Caco-2 (cell line): Measurements from ENCODE around the gene TAS1R3. TPM values are rescaled to one million over a fixed set of nuclear protein-coding genes. Genes with fewer than 3 reads are reported as not detected.

Experiments used
- BruUV-seq: library from RNA; stranded (reverse); fragments of 400-500 nt; replicated peaks from 2 replicates; lab custom pipeline; 2021; lab: Mats Ljungman, UMichigan
- CTCF ChIA-PET: fragments of 300-600 bp; sonication (Branson Sonifier 250); formaldehyde crosslinking; loops from one replicate; lab custom pipeline; 2022; ENCODE audit warnings: antibody characterized with exemption; lab: Charles Lee
- POLR2A ChIA-PET: fragments of 300-600 bp; sonication (Branson Sonifier 250); formaldehyde crosslinking; loops from one replicate; lab custom pipeline; 2022; ENCODE audit warnings: antibody characterized with exemption; lab: Charles Lee
- DNase-seq, 2 experiments: peaks; one replicate each; pipeline versions ENCODE4 v3.0.0 to v3.0.0-alpha.2; 2020 to 2022
- H3K27me3 ChIP-seq: replicated peaks from 2 replicates; pipeline ENCODE4 v1.6.0; 2011; ENCODE audit warnings: low read length; ENCODE audit not compliant: control insufficient read depth, insufficient read depth
- H3K36me3 ChIP-seq: 2 replicates; pipeline ENCODE4 v1.5.1; 2011; ENCODE audit warnings: low read length; ENCODE audit not compliant: control insufficient read depth, insufficient read depth
- H3K4me1 ChIP-seq: fragments of 250-450 bp; sonication (Bioruptor Pico); 2 replicates; pipeline ENCODE4 v1.5.1; 2020; ENCODE audit warnings: mild to moderate bottlenecking
- H3K4me3 ChIP-seq: 2 replicates; pipeline ENCODE4 v1.5.1; 2011; ENCODE audit warnings: low read depth, mild to moderate bottlenecking, control low read depth, low read length
- H3K9me3 ChIP-seq: fragments of 250-450 bp; sonication (Bioruptor Pico); 2 replicates; pipeline ENCODE4 v1.5.1; 2020; ENCODE audit warnings: mild to moderate bottlenecking, moderate library complexity
- H3K27ac Mint-ChIP-seq: one replicate; pipeline ENCODE4 v1.8.0; 2022; ENCODE audit warnings: mixed read lengths; ENCODE audit not compliant: unreplicated experiment
- H3K27me3 Mint-ChIP-seq: one replicate; pipeline ENCODE4 v1.8.0; 2022; ENCODE audit warnings: mixed read lengths; ENCODE audit not compliant: insufficient read depth, unreplicated experiment
- H3K36me3 Mint-ChIP-seq: one replicate; pipeline ENCODE4 v1.8.0; 2022; ENCODE audit warnings: mild to moderate bottlenecking, mixed read lengths; ENCODE audit not compliant: insufficient read depth, unreplicated experiment
- H3K4me1 Mint-ChIP-seq: one replicate; pipeline ENCODE4 v1.8.0; 2022; ENCODE audit warnings: low read depth, mixed read lengths; ENCODE audit not compliant: unreplicated experiment
- H3K4me3 Mint-ChIP-seq: one replicate; pipeline ENCODE4 v1.8.0; 2022; ENCODE audit warnings: mild to moderate bottlenecking, moderate library complexity, mixed read lengths; ENCODE audit not compliant: unreplicated experiment
- H3K9me3 Mint-ChIP-seq: one replicate; pipeline ENCODE4 v1.8.0; 2022; ENCODE audit warnings: mixed read lengths; ENCODE audit not compliant: unreplicated experiment
- intact Hi-C: fragments of 100-400 bp; cut with micrococcal nuclease; formaldehyde crosslinking; loops from one replicate; pipeline ENCODE4 v1.10.0; 2022; ENCODE audit not compliant: unreplicated experiment
- total RNA-seq: library from RNA; stranded (reverse); gene quantifications from 2 replicates; pipeline ENCODE4 v1.2.3, GENCODE V29; 2022
- TF ChIP-seq, protein P1 (sequence below), 2 experiments: fragments of 200-600 bp in 1 of 2; IDR thresholded peaks; 1 replicate in 1 of 2; 2 replicates in 1 of 2; pipeline versions ENCODE4 v1.5.1 to v1.8.0; 2011 to 2022; ENCODE audit warnings: antibody characterized with exemption in 1 of 2, control low read depth in 1 of 2, inconsistent platforms in 1 of 2, low read depth in 1 of 2, low read length in 1 of 2, mild to moderate bottlenecking in 1 of 2, moderate library complexity in 1 of 2; ENCODE audit not compliant: insufficient read depth in 1 of 2, severe bottlenecking in 1 of 2, unreplicated experiment in 1 of 2

The TAS1R3 gene
- total RNA-seq, 1 experiment from 2014 or later = 0.29 TPM

DNA sequence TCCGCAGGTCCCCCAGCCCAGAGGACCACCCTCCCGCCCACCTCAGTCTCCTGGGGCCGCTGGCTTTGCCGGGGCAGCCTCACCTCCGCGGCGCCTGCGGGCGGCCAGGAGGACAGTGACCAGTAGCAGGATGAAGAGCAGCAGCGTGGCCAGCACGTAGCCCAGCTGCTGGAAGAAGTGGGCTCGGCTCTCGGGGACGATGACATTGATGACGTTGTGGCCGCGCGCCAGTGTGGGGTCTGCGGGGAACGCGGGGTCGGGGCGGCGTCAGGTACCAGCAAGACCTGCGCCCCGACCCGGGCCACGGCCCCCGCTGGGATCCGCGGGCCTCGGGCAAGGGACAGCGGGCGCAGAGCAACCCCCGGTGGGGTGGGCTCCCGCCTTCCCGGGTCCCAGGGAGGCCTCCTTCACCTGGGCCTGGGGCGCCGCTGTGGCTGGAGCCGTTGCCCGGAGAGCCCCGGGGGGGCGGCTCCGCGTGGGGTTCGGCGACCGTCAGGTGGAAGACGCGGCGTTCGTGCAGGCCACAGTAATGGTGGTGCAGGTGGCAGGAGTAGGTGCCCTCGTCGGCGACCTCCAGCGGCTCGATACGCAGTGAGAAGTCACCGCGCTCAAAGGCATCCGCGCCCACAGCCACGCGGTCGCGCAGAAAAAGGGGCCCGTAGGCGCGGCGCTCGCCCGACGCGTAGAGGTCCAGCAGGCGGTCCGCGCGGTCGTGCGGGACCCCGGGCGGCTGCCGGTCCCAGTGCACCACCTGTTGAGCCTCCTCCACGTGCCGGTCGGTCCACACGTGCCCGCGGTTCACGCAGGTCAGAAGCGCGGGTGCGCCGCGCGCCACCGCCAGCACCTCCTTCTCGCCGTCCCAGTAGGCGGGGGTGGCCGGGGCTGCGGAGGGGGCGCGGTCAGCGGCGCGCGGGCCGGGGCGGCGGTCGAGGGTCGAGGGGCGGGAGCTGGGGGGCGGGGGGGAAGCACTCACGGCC is 23.5 kb downstream of the TAS1R3 start:
- ChIA-PET POLR2A (no interaction called here), CTCF (interaction anchor here (0.6 to 0.7 kb wide), 2 partner anchors 21 to 185 kb away, joined by 5 to 10 read pairs; no protein-coding TSS in a partner anchor)
- Mint-ChIP-seq H3K4me3 (peak overlapping the region; percentile 66), H3K27ac (no peak overlapping the region), H3K4me1 (no peaks in the 10 kb centered on the region), H3K36me3 (peaks cover 27% of the 10 kb centered on the region), H3K27me3 (no peaks in the 10 kb centered on the region), H3K9me3 (no peaks in the 10 kb centered on the region)
- Histone ChIP-seq H3K4me1 (peaks cover 17% of the 10 kb centered on the region), H3K4me3 (peak overlapping the region; percentile 47), H3K9me3 (no peaks in the 10 kb centered on the region), H3K27me3 (no peaks in the 10 kb centered on the region), H3K36me3 (no peaks in the 10 kb centered on the region)
- DNase-seq = no peak
- no TSS peak for BruUV-seq
- TF ChIP-seq, protein P1, sequence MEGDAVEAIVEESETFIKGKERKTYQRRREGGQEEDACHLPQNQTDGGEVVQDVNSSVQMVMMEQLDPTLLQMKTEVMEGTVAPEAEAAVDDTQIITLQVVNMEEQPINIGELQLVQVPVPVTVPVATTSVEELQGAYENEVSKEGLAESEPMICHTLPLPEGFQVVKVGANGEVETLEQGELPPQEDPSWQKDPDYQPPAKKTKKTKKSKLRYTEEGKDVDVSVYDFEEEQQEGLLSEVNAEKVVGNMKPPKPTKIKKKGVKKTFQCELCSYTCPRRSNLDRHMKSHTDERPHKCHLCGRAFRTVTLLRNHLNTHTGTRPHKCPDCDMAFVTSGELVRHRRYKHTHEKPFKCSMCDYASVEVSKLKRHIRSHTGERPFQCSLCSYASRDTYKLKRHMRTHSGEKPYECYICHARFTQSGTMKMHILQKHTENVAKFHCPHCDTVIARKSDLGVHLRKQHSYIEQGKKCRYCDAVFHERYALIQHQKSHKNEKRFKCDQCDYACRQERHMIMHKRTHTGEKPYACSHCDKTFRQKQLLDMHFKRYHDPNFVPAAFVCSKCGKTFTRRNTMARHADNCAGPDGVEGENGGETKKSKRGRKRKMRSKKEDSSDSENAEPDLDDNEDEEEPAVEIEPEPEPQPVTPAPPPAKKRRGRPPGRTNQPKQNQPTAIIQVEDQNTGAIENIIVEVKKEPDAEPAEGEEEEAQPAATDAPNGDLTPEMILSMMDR (IDR thresholded peaks at IDR 0.05; ENCODE audit: insufficient read depth in 1 of 2, low read depth in 1 of 2, low read length in 1 of 2, severe bottlenecking in 1 of 2, unreplicated experiment in 1 of 2) = no peak
- intact Hi-C loops = no loop called here

DNA sequence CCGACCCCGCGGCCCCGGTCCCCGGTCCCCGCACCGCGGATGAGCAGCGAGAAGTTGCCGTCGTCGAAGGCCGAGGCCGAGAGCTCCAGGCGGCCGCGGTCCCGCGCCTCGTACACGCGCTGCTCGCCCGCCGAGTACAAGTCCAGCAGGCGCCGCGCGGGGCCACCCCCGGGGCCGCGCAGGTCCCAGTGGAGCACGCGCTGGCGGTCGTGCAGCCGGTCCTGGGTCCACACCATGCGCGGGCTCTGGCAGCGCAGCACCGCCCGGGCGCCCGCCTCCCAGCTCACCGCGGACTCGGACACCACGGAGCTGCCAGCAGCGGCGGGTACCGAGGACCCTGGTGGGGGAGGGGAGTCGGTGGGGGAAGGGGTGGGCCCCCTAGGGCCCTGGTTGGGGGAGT is 24.3 kb downstream of the TAS1R3 start:
- Mint-ChIP-seq H3K9me3 (no peaks in the 10 kb centered on the region), H3K27ac (no peak overlapping the region), H3K36me3 (peaks cover 27% of the 10 kb centered on the region), H3K4me3 (no peak overlapping the region), H3K27me3 (no peaks in the 10 kb centered on the region), H3K4me1 (peaks cover under 1% of the 10 kb centered on the region)
- TF ChIP-seq, protein P1 (IDR thresholded peaks at IDR 0.05; ENCODE audit: insufficient read depth in 1 of 2, low read depth in 1 of 2, low read length in 1 of 2, severe bottlenecking in 1 of 2, unreplicated experiment in 1 of 2) = no peak
- Histone ChIP-seq H3K36me3 (no peaks in the 10 kb centered on the region), H3K4me3 (peak overlapping the region; percentile 47), H3K4me1 (peaks cover 24% of the 10 kb centered on the region), H3K27me3 (no peaks in the 10 kb centered on the region), H3K9me3 (no peaks in the 10 kb centered on the region)
- ChIA-PET POLR2A (interaction anchor here (0.6 kb wide), 1 partner anchor 23 kb away, joined by 4 read pairs; no protein-coding TSS in a partner anchor), CTCF (interaction anchor here (0.6 kb wide), 1 partner anchor 184 kb away, joined by 5 read pairs; no protein-coding TSS in a partner anchor)
- intact Hi-C loops = no loop called here
- DNase-seq = peak; percentile 63 to 71
- BruUV-seq = no TSS peak

DNA sequence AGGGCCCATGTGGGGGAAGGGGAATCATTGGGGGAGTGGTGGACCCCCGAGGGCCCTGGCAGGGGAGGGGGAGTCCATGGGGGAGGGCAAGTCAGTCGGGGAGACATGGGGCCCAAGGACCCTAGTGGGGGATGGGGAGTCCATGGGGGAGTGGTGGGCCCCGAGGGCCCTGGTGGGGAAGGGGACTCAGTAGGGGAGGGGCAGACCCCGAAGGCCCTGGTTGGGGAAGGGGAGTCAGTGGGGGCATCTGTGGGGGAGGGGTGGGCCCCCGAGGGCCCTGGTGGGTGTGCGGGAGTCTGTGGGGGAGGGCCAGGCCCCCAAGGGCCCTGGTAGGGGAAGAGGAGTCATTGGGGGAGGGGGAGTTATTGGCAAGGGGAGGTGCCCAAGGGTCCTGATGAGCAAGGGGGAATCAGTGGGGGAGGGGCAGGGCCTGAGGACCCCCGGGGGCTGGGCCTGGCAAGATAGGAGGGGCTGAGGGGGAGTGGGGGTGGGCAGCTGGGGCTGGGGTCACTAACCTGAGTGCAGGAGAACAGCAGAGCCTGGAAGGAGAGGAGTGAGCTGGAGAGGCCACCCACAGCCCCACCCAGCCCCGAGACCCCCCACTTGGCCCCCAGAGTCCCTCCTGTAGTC is 25.2 kb downstream of the TAS1R3 start:
- Histone ChIP-seq H3K9me3 (no peaks in the 10 kb centered on the region), H3K27me3 (no peaks in the 10 kb centered on the region), H3K4me1 (peaks cover 32% of the 10 kb centered on the region), H3K36me3 (no peaks in the 10 kb centered on the region), H3K4me3 (peak overlapping the region; percentile 47)
- ChIA-PET POLR2A (no interaction called here), CTCF (no interaction called here)
- peaks cover 27% of the 10 kb centered on the region for H3K36me3 Mint-ChIP-seq
- intact Hi-C loops = no loop called here
- no peaks in the 10 kb centered on the region for H3K27me3 Mint-ChIP-seq
- H3K4me3 Mint-ChIP-seq = no peak overlapping the region
- no peaks in the 10 kb centered on the region for H3K9me3 Mint-ChIP-seq
- BruUV-seq = no TSS peak
- DNase-seq = no peak
- no peak overlapping the region for H3K27ac Mint-ChIP-seq
- H3K4me1 Mint-ChIP-seq = peaks cover 8% of the 10 kb centered on the region
- TF ChIP-seq, protein P1 (IDR thresholded peaks at IDR 0.05; ENCODE audit: insufficient read depth in 1 of 2, low read depth in 1 of 2, low read length in 1 of 2, severe bottlenecking in 1 of 2, unreplicated experiment in 1 of 2) = no peak
